GM18907 (cell line): Measurements from ENCODE around the gene GRIK4.
"Not testable (repeated sequence)": the region's sequence is repeated elsewhere in the genome, so short reads cannot be mapped to it uniquely, and the experiment has no call there.

ENCODE experiments used
- ATAC-seq: cut with Tn5 transposase; IDR thresholded peaks from one replicate; pipeline ENCODE4 v1.9.1; 2021; ENCODE audit warnings: mild to moderate bottlenecking, moderate library complexity; ENCODE audit not compliant: unreplicated experiment

Gene GRIK4

GRCh38 chr11:120511116-120511819, at the start of gene GRIK4:
TSS of gene GRIK4 (plus strand) at chr11:120511748. CDS start at chr11:120660319, 148,571 bp downstream.
- ATAC-seq: peak; percentile 86

GRCh38 chr11:120462825-120463224, 48.7 kb upstream of the GRIK4 start:
- no peak for ATAC-seq

- ATAC-seq: no peak
Measured at GRCh38 chr11:120465921-120466534, 45.5 kb upstream of the GRIK4 start.

GRCh38 chr11:120467627-120468026, 43.9 kb upstream of the GRIK4 start:
- ATAC-seq: no peak

- no peak for ATAC-seq
Measured at GRCh38 chr11:120471131-120471530, 40.4 kb upstream of the GRIK4 start.

GRCh38 chr11:120471994-120472393, 39.6 kb upstream of the GRIK4 start:
- no peak for ATAC-seq

- no peak for ATAC-seq
Measured at GRCh38 chr11:120473503-120473902, 38.0 kb upstream of the GRIK4 start.

GRCh38 chr11:120482149-120482548, 29.4 kb upstream of the GRIK4 start:
- no peak for ATAC-seq

- ATAC-seq: no peak
Measured at GRCh38 chr11:120484722-120485121, 26.8 kb upstream of the GRIK4 start.

- ATAC-seq: no peak
Measured at GRCh38 chr11:120486138-120486537, 25.4 kb upstream of the GRIK4 start.

GRCh38 chr11:120489799-120490198, 21.7 kb upstream of the GRIK4 start:
- ATAC-seq: no peak

GRCh38 chr11:120492486-120492885, 19.1 kb upstream of the GRIK4 start:
- no peak for ATAC-seq

GRCh38 chr11:120494595-120494994, 17.0 kb upstream of the GRIK4 start:
- no peak for ATAC-seq

- no peak for ATAC-seq
Measured at GRCh38 chr11:120499088-120499487, 12.5 kb upstream of the GRIK4 start.

GRCh38 chr11:120499859-120500258, 11.7 kb upstream of the GRIK4 start:
- no peak for ATAC-seq

- ATAC-seq: no peak
Measured at GRCh38 chr11:120500414-120501071, 11.0 kb upstream of the GRIK4 start.

- ATAC-seq: no peak
Measured at GRCh38 chr11:120501440-120501839, 10.1 kb upstream of the GRIK4 start.

- ATAC-seq: no peak
Measured at GRCh38 chr11:120501976-120502755, 9.4 kb upstream of the GRIK4 start.

- not testable (repeated sequence) for ATAC-seq
Measured at GRCh38 chr11:120503529-120503928, 8.0 kb upstream of the GRIK4 start.

- ATAC-seq: no peak
Measured at GRCh38 chr11:120505801-120506425, 5.6 kb upstream of the GRIK4 start.
